Mesothelial cell of epicardium (in vitro differentiated cells): ENCODE measurements around the gene B3GNT5. TPM values are rescaled to one million over a fixed set of nuclear protein-coding genes. Genes with fewer than 3 reads are reported as not detected.

Experiments used
- DNase-seq, 2 experiments: peaks; one replicate each; pipeline ENCODE4 v3.0.0; 2021; ENCODE audit warnings: low spot score in 2 of 2; ENCODE audit not compliant: unreplicated experiment in 2 of 2
- H3K27ac Mint-ChIP-seq: 2 replicates; pipeline ENCODE4 v1.8.0; 2021; ENCODE audit warnings: mixed read lengths
- H3K27me3 Mint-ChIP-seq: 2 replicates; pipeline ENCODE4 v1.8.0; 2021; ENCODE audit warnings: low read depth, mixed read lengths
- H3K36me3 Mint-ChIP-seq: 2 replicates; pipeline ENCODE4 v1.8.0; 2021; ENCODE audit warnings: mixed read lengths
- H3K4me1 Mint-ChIP-seq: 2 replicates; pipeline ENCODE4 v1.8.0; 2021; ENCODE audit warnings: mixed read lengths
- H3K4me3 Mint-ChIP-seq: 2 replicates; pipeline ENCODE4 v1.8.0; 2021; ENCODE audit warnings: mild to moderate bottlenecking, moderate library complexity, mixed read lengths
- H3K9me3 Mint-ChIP-seq: 2 replicates; pipeline ENCODE4 v1.8.0; 2021; ENCODE audit warnings: mixed read lengths
- CTCF ChIP-seq: fragments of 200-600 bp; sonication (generic); IDR thresholded peaks from one replicate; pipeline ENCODE4 v1.5.0; 2021; ENCODE audit warnings: antibody characterized with exemption; ENCODE audit not compliant: unreplicated experiment
- total RNA-seq: library from RNA; stranded (reverse); gene quantifications from 3 replicates; pipeline ENCODE4 v1.2.1, GENCODE V29; 2021

The B3GNT5 gene
- total RNA-seq, 1 donor from 2014 or later, result 29.1 TPM

DNA sequence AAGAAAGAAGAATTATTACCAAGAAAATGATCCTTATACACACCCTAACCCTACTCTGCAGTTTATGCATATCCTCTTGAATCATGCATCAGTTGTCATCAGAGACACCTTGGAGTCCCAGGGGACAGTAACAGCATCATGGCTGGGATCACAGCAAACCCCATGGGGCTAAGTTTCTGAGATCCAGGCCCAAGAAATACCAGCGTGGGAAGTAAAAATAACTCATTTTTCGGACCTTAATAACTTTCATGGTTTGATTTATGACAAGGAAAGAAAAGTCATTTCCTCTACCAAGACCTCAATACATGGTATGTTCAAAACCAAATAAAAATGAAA is 38.8 kb upstream of the B3GNT5 start:
- Mint-ChIP-seq H3K36me3 (no peaks in the 10 kb centered on the region), H3K4me1 (peaks cover 28% of the 10 kb centered on the region), H3K4me3 (no peak overlapping the region), H3K27me3 (no peaks in the 10 kb centered on the region), H3K27ac (no peak overlapping the region), H3K9me3 (no peaks in the 10 kb centered on the region)
- no peak for DNase-seq
- TF ChIP-seq CTCF, result no peak

GRCh38 chr3:183215591-183216202 is 37.4 kb upstream of the B3GNT5 start:
- no peak for DNase-seq
- TF ChIP-seq CTCF, result no peak
- Mint-ChIP-seq H3K4me3 (no peak overlapping the region), H3K36me3 (no peaks in the 10 kb centered on the region), H3K9me3 (no peaks in the 10 kb centered on the region), H3K27ac (no peak overlapping the region), H3K27me3 (no peaks in the 10 kb centered on the region), H3K4me1 (peaks cover 20% of the 10 kb centered on the region)

DNA sequence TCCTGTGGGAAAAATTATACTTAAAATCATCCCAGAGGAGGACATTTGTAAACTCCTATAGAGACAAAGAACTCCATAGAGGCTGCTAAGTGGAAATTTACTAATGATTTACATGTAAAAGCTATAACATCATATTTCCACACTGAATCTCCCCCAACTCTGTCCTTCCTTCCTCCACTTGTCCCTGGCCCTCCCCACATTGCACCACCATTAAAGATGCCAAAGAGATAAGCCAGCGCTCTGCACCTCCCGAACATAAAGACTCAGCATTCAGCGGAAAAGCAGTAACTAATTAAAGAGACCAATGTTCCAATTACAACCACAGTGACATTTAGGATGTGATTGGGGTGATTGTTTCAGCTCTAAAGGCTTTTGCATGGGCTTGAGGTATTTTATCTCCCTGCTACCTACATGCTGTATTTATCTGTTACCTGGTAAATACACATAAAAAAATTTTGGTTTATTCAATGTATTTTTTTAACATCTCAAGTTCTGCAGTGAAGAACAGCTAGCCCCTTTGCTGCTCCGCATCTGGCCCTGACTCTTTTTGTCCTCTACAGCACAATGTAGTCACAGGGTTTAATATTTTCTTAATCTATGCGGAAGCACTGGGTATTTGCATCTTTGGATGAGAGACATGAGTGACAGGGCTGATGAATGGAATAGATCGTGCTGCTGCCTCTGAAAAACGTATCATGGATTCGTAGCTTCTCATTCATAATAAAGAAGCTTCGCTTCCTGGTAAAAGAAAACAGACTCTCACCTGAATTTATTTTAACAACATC is 35.3 kb upstream of the B3GNT5 start:
- Mint-ChIP-seq H3K4me1 (peaks cover 18% of the 10 kb centered on the region), H3K36me3 (no peaks in the 10 kb centered on the region), H3K4me3 (no peak overlapping the region), H3K27ac (no peak overlapping the region), H3K9me3 (no peaks in the 10 kb centered on the region), H3K27me3 (no peaks in the 10 kb centered on the region)
- TF ChIP-seq CTCF, result no peak
- DNase-seq, result no peak

DNA sequence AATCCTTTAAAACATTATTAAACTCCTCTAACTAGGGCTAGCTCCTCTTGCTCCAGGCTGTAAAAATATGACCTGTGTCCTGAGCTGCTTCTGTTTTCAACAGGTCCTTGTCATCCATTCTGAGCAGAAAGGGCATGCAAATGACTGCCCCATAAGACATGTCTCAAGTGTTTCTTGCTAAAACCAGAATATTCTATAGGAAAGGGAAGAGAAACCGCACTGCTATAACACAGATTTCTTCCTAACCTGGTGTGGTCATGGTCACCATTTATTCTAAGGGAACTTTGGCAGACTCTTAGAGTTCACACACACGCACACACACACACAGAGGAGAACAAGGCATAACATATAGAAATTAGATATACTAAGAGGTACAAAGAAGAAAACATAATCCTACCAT is 34.2 kb upstream of the B3GNT5 start:
- H3K4me3 Mint-ChIP-seq, result no peak overlapping the region
- no peaks in the 10 kb centered on the region for H3K36me3 Mint-ChIP-seq
- no peaks in the 10 kb centered on the region for H3K27me3 Mint-ChIP-seq
- no peak for DNase-seq
- peaks cover 18% of the 10 kb centered on the region for H3K4me1 Mint-ChIP-seq
- H3K27ac Mint-ChIP-seq, result no peak overlapping the region
- TF ChIP-seq CTCF, result no peak
- H3K9me3 Mint-ChIP-seq, result no peaks in the 10 kb centered on the region

- Mint-ChIP-seq H3K4me3 (no peak overlapping the region), H3K9me3 (no peaks in the 10 kb centered on the region), H3K27me3 (no peaks in the 10 kb centered on the region), H3K36me3 (no peaks in the 10 kb centered on the region), H3K27ac (no peak overlapping the region), H3K4me1 (peaks cover 2% of the 10 kb centered on the region)
- DNase-seq, result no peak
- TF ChIP-seq CTCF, result no peak
Observed at GRCh38 chr3:183220828-183221227, 32.2 kb upstream of the B3GNT5 start.
